T-cell (primary cell): ENCODE data around the gene TMEM170A. TPM values are rescaled to one million over a fixed set of nuclear protein-coding genes. Genes with fewer than 3 reads are reported as not detected.

Experiments
- ATAC-seq, 4 experiments: fragments of 200-7000 bp in 3 of 4; fragments of 150-1000 bp in 1 of 4; cut with Tn5 transposase; replicated peaks in 1 of 4; 1 replicate in 3 of 4; 2 replicates in 1 of 4; pipeline ENCODE4 v1.10.0; 2021; ENCODE audit warnings: moderate library complexity in 3 of 4, mild to moderate bottlenecking in 2 of 4, moderate number of reproducible peaks in 1 of 4
- CTCF ChIA-PET, 2 donors: fragments of 300-600 bp; sonication (Branson Sonifier 250); formaldehyde crosslinking; loops; one replicate each; lab custom pipeline; 2022; ENCODE audit warnings: antibody characterized with exemption in 2 of 2; lab: Charles Lee
- POLR2A ChIA-PET, 2 donors: fragments of 300-600 bp; sonication (Branson Sonifier 250); formaldehyde crosslinking; loops; one replicate each; lab custom pipeline; 2022; ENCODE audit warnings: antibody characterized with exemption in 2 of 2; lab: Charles Lee
- DNase-seq, 35 experiments: peaks; one replicate each; pipeline versions ENCODE4 v3.0.0 to v3.0.0-alpha.2; 2013 to 2023
- H3K27ac ChIP-seq: one replicate; pipeline ENCODE4 v1.5.1; 2013; ENCODE audit warnings: low read length
- H3K27me3 ChIP-seq, 2 experiments: replicated peaks in 1 of 2; 1 replicate in 1 of 2; 2 replicates in 1 of 2; pipeline versions ENCODE4 v1.6.1 to v1.7.0; 2013; ENCODE audit warnings: low read length in 1 of 2, mixed read lengths in 1 of 2; ENCODE audit not compliant: control insufficient read depth in 2 of 2, insufficient read depth in 2 of 2; ENCODE audit errors: extremely low read depth in 1 of 2
- H3K36me3 ChIP-seq, 2 donors: 1 replicate in 1 of 2; 2 replicates in 1 of 2; pipeline versions ENCODE4 v1.6.1 to v1.7.0; 2013; ENCODE audit warnings: low read length in 1 of 2; ENCODE audit not compliant: control insufficient read depth in 2 of 2, insufficient read depth in 1 of 2; ENCODE audit errors: extremely low read depth in 1 of 2
- H3K4me1 ChIP-seq, 2 experiments: 1 replicate in 1 of 2; 2 replicates in 1 of 2; pipeline versions ENCODE4 v1.6.1 to v1.7.0; 2013; ENCODE audit warnings: low read length in 2 of 2, mixed read lengths in 1 of 2; ENCODE audit not compliant: insufficient read depth in 2 of 2, control insufficient read depth in 1 of 2; ENCODE audit errors: extremely low read depth in 1 of 2
- H3K4me3 ChIP-seq, 2 donors: 1 replicate in 1 of 2; 2 replicates in 1 of 2; pipeline versions ENCODE4 v1.5.1 to v1.7.0; 2013; ENCODE audit warnings: mild to moderate bottlenecking in 2 of 2, low read length in 1 of 2, moderate library complexity in 1 of 2; ENCODE audit not compliant: control insufficient read depth in 1 of 2; ENCODE audit errors: extremely low read depth in 1 of 2
- H3K9me3 ChIP-seq: 2 replicates; pipeline ENCODE4 v1.7.0; 2013
- H3K27ac Mint-ChIP-seq, 2 donors: one replicate each; pipeline ENCODE4 v1.8.0; 2020 to 2021; ENCODE audit warnings: mild to moderate bottlenecking in 2 of 2, mixed read lengths in 2 of 2
- H3K27me3 Mint-ChIP-seq, 2 donors: one replicate each; pipeline ENCODE4 v1.8.0; 2021 to 2022; ENCODE audit warnings: mixed read lengths in 2 of 2
- H3K36me3 Mint-ChIP-seq: one replicate; pipeline ENCODE4 v1.8.0; 2021; ENCODE audit warnings: mixed read lengths
- H3K4me1 Mint-ChIP-seq, 3 donors: one replicate each; pipeline ENCODE4 v1.8.0; 2020 to 2022; ENCODE audit warnings: mixed read lengths in 3 of 3, mild to moderate bottlenecking in 1 of 3
- H3K4me3 Mint-ChIP-seq, 3 donors: one replicate each; pipeline ENCODE4 v1.8.0; 2020 to 2022; ENCODE audit warnings: mild to moderate bottlenecking in 3 of 3, mixed read lengths in 3 of 3, moderate library complexity in 3 of 3
- H3K9me3 Mint-ChIP-seq, 3 donors: one replicate each; pipeline ENCODE4 v1.8.0; 2020 to 2022; ENCODE audit warnings: mixed read lengths in 3 of 3
- WGBS: methylation state at CpG from one replicate; pipeline ENCODE4 v1.1.5; 2013; ENCODE audit warnings: missing lambda C conversion rate; ENCODE audit not compliant: insufficient coverage; 5-methylcytosine and 5-hydroxymethylcytosine counted together
- total RNA-seq, 35 experiments: library from RNA in 6 of 35; stranded (reverse) in 6 of 35; fragments of 120-200 nt in 1 of 35; gene quantifications; one replicate each; pipeline versions ENCODE4 v1.2.1 to v1.2.4 and lab custom pipeline; 2013 to 2026

Gene TMEM170A
- total RNA-seq, 5 donors from 2014 or later (not counting 1 experiment from before 2014, with no cell fraction given): 37.7 to 45.8 (median 41.9) TPM

- 87% methylated on average over 1 of the region's 1 CpG for WGBS
- DNase-seq (no peak), ATAC-seq (no peak)
- peaks cover 0 to 10% of the 10 kb centered on the region in 2 experiments for H3K4me1 ChIP-seq
- ChIA-PET CTCF (no interaction called here), POLR2A (no interaction called here)
- H3K36me3 ChIP-seq: no peaks in the 10 kb centered on the region
- Mint-ChIP-seq H3K4me3 (no peak overlapping the region), H3K36me3 (no peaks in the 10 kb centered on the region), H3K4me1 (peaks cover 6 to 10% (median 7%) of the 10 kb centered on the region in 3 donors), H3K27me3 (peaks cover 17 to 37% of the 10 kb centered on the region in 2 donors), H3K9me3 (no peaks in the 10 kb centered on the region), H3K27ac (no peak overlapping the region)
- no peaks in the 10 kb centered on the region for H3K9me3 ChIP-seq
- no peak overlapping the region for H3K4me3 ChIP-seq
- H3K27ac ChIP-seq: no peak overlapping the region
- H3K27me3 ChIP-seq: peaks cover 2 to 34% of the 10 kb centered on the region in 2 experiments
Measured at GRCh38 chr16:75491876-75492275, 27.4 kb upstream of the TMEM170A start.

- no peak for DNase-seq
- no peak overlapping the region for H3K4me3 Mint-ChIP-seq
- H3K27me3 Mint-ChIP-seq: peaks cover 12 to 26% of the 10 kb centered on the region in 2 donors
- ATAC-seq: no peak
- H3K27me3 ChIP-seq: peaks cover 0 to 22% of the 10 kb centered on the region in 2 experiments
- H3K27ac ChIP-seq: no peak overlapping the region
- no peak overlapping the region for H3K27ac Mint-ChIP-seq
- H3K4me3 ChIP-seq: no peak overlapping the region
- no peaks in the 10 kb centered on the region for H3K4me1 ChIP-seq
- WGBS: 80% methylated on average over 1 of the region's 2 CpGs
- H3K4me1 Mint-ChIP-seq: no peaks in the 10 kb centered on the region
- H3K9me3 ChIP-seq: no peaks in the 10 kb centered on the region
- ChIA-PET POLR2A (no interaction called here), CTCF (interaction anchor here in 1 of 2 donors (0.7 kb wide), 1 partner anchor 10 kb away, joined by 3 read pairs; no protein-coding TSS in a partner anchor)
- no peaks in the 10 kb centered on the region for H3K36me3 Mint-ChIP-seq
- no peaks in the 10 kb centered on the region for H3K36me3 ChIP-seq
- H3K9me3 Mint-ChIP-seq: no peaks in the 10 kb centered on the region
Measured at GRCh38 chr16:75488322-75488721, 23.8 kb upstream of the TMEM170A start.

- ChIA-PET POLR2A (no interaction called here), CTCF (interaction anchor here in 1 of 2 donors (0.6 kb wide), 1 partner anchor 186 kb away, joined by 3 read pairs; no protein-coding TSS in a partner anchor)
- Histone ChIP-seq H3K4me3 (no peak overlapping the region), H3K27me3 (peaks cover 0 to 21% of the 10 kb centered on the region in 2 experiments), H3K27ac (no peak overlapping the region), H3K36me3 (no peaks in the 10 kb centered on the region), H3K4me1 (no peaks in the 10 kb centered on the region), H3K9me3 (no peaks in the 10 kb centered on the region)
- Mint-ChIP-seq H3K27me3 (peaks cover 9 to 19% of the 10 kb centered on the region in 2 donors), H3K4me1 (no peaks in the 10 kb centered on the region), H3K27ac (no peak overlapping the region), H3K36me3 (no peaks in the 10 kb centered on the region), H3K4me3 (no peak overlapping the region), H3K9me3 (no peaks in the 10 kb centered on the region)
- 60% methylated on average over 1 of the region's 2 CpGs for WGBS
- DNase-seq (no peak), ATAC-seq (no peak)
Measured at GRCh38 chr16:75486676-75487313, 22.3 kb upstream of the TMEM170A start.

- Histone ChIP-seq H3K27me3 (peaks cover 0 to 23% of the 10 kb centered on the region in 2 experiments), H3K4me3 (no peak overlapping the region), H3K9me3 (no peaks in the 10 kb centered on the region), H3K27ac (no peak overlapping the region), H3K4me1 (no peaks in the 10 kb centered on the region), H3K36me3 (no peaks in the 10 kb centered on the region)
- no peaks in the 10 kb centered on the region for H3K4me1 Mint-ChIP-seq
- H3K4me3 Mint-ChIP-seq: no peak overlapping the region
- ATAC-seq (no peak), DNase-seq (no peak)
- H3K27ac Mint-ChIP-seq: no peak overlapping the region
- 78% methylated on average over 9 of the region's 9 CpGs for WGBS
- peaks cover 9 to 23% of the 10 kb centered on the region in 2 donors for H3K27me3 Mint-ChIP-seq
- ChIA-PET POLR2A (no interaction called here), CTCF (no interaction called here)
- no peaks in the 10 kb centered on the region for H3K36me3 Mint-ChIP-seq
- H3K9me3 Mint-ChIP-seq: no peaks in the 10 kb centered on the region
Measured at GRCh38 chr16:75486014-75486675, 21.7 kb upstream of the TMEM170A start.

GRCh38 chr16:75485230-75486013 is 20.9 kb upstream of the TMEM170A start:
- CTCF ChIA-PET: no interaction called here
- H3K4me3 Mint-ChIP-seq: no peak overlapping the region

GRCh38 chr16:75483222-75483621 is 18.7 kb upstream of the TMEM170A start:
- H3K4me1 Mint-ChIP-seq: no peaks in the 10 kb centered on the region
- H3K9me3 Mint-ChIP-seq: no peaks in the 10 kb centered on the region
- CTCF ChIA-PET: no interaction called here
- Histone ChIP-seq H3K4me3 (no peak overlapping the region), H3K4me1 (no peaks in the 10 kb centered on the region), H3K27ac (no peak overlapping the region), H3K9me3 (no peaks in the 10 kb centered on the region), H3K27me3 (peaks cover 0 to 27% of the 10 kb centered on the region in 2 experiments), H3K36me3 (no peaks in the 10 kb centered on the region)
- H3K27ac Mint-ChIP-seq: no peak overlapping the region
- ATAC-seq: no peak
- WGBS: 84% methylated on average over 2 of the region's 2 CpGs
- H3K36me3 Mint-ChIP-seq: no peaks in the 10 kb centered on the region
- H3K27me3 Mint-ChIP-seq: peaks cover 13 to 24% of the 10 kb centered on the region in 2 donors
- POLR2A ChIA-PET: no interaction called here
- no peak for DNase-seq
- no peak overlapping the region for H3K4me3 Mint-ChIP-seq

More at GRCh38 chr16:75485230-75486013, 20.9 kb upstream of the TMEM170A start:
- H3K36me3 Mint-ChIP-seq: no peaks in the 10 kb centered on the region
- Histone ChIP-seq H3K4me1 (no peaks in the 10 kb centered on the region), H3K27ac (no peak overlapping the region), H3K9me3 (no peaks in the 10 kb centered on the region), H3K27me3 (peaks cover 0 to 27% of the 10 kb centered on the region in 2 experiments), H3K4me3 (no peak overlapping the region), H3K36me3 (no peaks in the 10 kb centered on the region)
- peaks cover 9 to 23% of the 10 kb centered on the region in 2 donors for H3K27me3 Mint-ChIP-seq
- no peaks in the 10 kb centered on the region for H3K4me1 Mint-ChIP-seq
- ATAC-seq (no peak), DNase-seq (no peak)
- POLR2A ChIA-PET: no interaction called here
- WGBS: 72% methylated on average over 5 of the region's 7 CpGs
- H3K9me3 Mint-ChIP-seq: no peaks in the 10 kb centered on the region
- H3K27ac Mint-ChIP-seq: no peak overlapping the region
